CD14-positive monocyte (primary cell): ENCODE results near the gene NFATC1. TPM values are rescaled to one million over a fixed set of nuclear protein-coding genes. Genes with fewer than 3 reads are reported as not detected.

Source experiments
- DNase-seq, 3 donors: peaks; one replicate each; pipeline ENCODE4 v3.0.0-alpha.2; 2011 to 2022
- H2AFZ ChIP-seq: 2 replicates; pipeline ENCODE4 v1.6.0; 2012; ENCODE audit warnings: mild to moderate bottlenecking, low read depth, low read length, inconsistent platforms; ENCODE audit not compliant: insufficient read depth, poor library complexity, severe bottlenecking
- H3K27ac ChIP-seq, 2 donors: 1 replicate in 1 of 2; 2 replicates in 1 of 2; pipeline ENCODE4 v1.5.1; 2012 to 2013; ENCODE audit warnings: low read length in 2 of 2, control low read depth in 1 of 2, inconsistent platforms in 1 of 2, low read depth in 1 of 2, mild to moderate bottlenecking in 1 of 2
- H3K27me3 ChIP-seq, 2 donors: one replicate each; pipeline versions ENCODE4 v1.6.0 to v1.6.1; 2011 to 2013; ENCODE audit warnings: low read length in 2 of 2; ENCODE audit not compliant: control insufficient read depth in 2 of 2, insufficient read depth in 2 of 2
- H3K36me3 ChIP-seq, 2 donors: replicated peaks in 1 of 2; 1 replicate in 1 of 2; 2 replicates in 1 of 2; pipeline versions ENCODE4 v1.5.1 to v1.6.1; 2012 to 2013; ENCODE audit warnings: low read length in 2 of 2, control low read depth in 1 of 2, inconsistent platforms in 1 of 2, mild to moderate bottlenecking in 1 of 2; ENCODE audit not compliant: insufficient read depth in 2 of 2, control insufficient read depth in 1 of 2
- H3K4me1 ChIP-seq, 2 donors: 1 replicate in 1 of 2; 2 replicates in 1 of 2; pipeline versions ENCODE4 v1.5.1 to v1.6.1; 2012 to 2013; ENCODE audit warnings: low read length in 2 of 2, control low read depth in 1 of 2, inconsistent platforms in 1 of 2, mild to moderate bottlenecking in 1 of 2, moderate library complexity in 1 of 2; ENCODE audit not compliant: insufficient read depth in 2 of 2, control insufficient read depth in 1 of 2
- H3K4me2 ChIP-seq: replicated peaks from 2 replicates; pipeline ENCODE3; 2012; ENCODE audit warnings: low read length, moderate library complexity, mild to moderate bottlenecking; ENCODE audit not compliant: poor library complexity, severe bottlenecking; ENCODE audit errors: extremely low read depth
- H3K4me3 ChIP-seq, 3 experiments: fragments of 200-600 bp in 1 of 3; sonication (generic) in 1 of 3; replicated peaks in 1 of 3; 1 replicate in 2 of 3; 2 replicates in 1 of 3; pipeline ENCODE4 v1.5.1; 2011 to 2013; ENCODE audit warnings: low read length in 3 of 3, mild to moderate bottlenecking in 3 of 3, control low read depth in 2 of 3, low read depth in 2 of 3, inconsistent platforms in 1 of 3, moderate library complexity in 1 of 3
- H3K79me2 ChIP-seq: 2 replicates; pipeline ENCODE4 v1.6.0; 2012; ENCODE audit warnings: mild to moderate bottlenecking, control low read depth, inconsistent platforms, low read length, moderate library complexity; ENCODE audit not compliant: insufficient read depth
- H3K9ac ChIP-seq: 2 replicates; pipeline ENCODE4 v1.6.0; 2017; ENCODE audit warnings: low read length, mild to moderate bottlenecking; ENCODE audit not compliant: insufficient read depth, poor library complexity, severe bottlenecking
- H3K9me3 ChIP-seq, 2 donors: replicated peaks in 1 of 2; 1 replicate in 1 of 2; 2 replicates in 1 of 2; pipeline versions ENCODE4 v1.5.1 to v1.6.1; 2012 to 2013; ENCODE audit warnings: low read length in 2 of 2, control low read depth in 1 of 2; ENCODE audit not compliant: control insufficient read depth in 1 of 2, insufficient read depth in 1 of 2
- H4K20me1 ChIP-seq: 2 replicates; pipeline ENCODE4 v1.6.0; 2012; ENCODE audit warnings: mild to moderate bottlenecking, low read length, control low read depth, moderate library complexity; ENCODE audit not compliant: insufficient read depth
- H3K27ac Mint-ChIP-seq, 7 donors: one replicate each; pipeline ENCODE4 v1.8.0; 2020; ENCODE audit warnings: mild to moderate bottlenecking in 7 of 7, mixed read lengths in 7 of 7, moderate library complexity in 6 of 7, inconsistent platforms in 2 of 7
- H3K27me3 Mint-ChIP-seq, 3 donors: one replicate each; pipeline ENCODE4 v1.8.0; 2021 to 2022; ENCODE audit warnings: low read depth in 3 of 3, mild to moderate bottlenecking in 3 of 3, mixed read lengths in 3 of 3, moderate library complexity in 3 of 3, inconsistent platforms in 1 of 3
- H3K36me3 Mint-ChIP-seq, 2 donors: one replicate each; pipeline ENCODE4 v1.8.0; 2020; ENCODE audit warnings: mixed read lengths in 2 of 2, inconsistent platforms in 1 of 2, mild to moderate bottlenecking in 1 of 2
- H3K4me1 Mint-ChIP-seq: one replicate; pipeline ENCODE4 v1.8.0; 2020; ENCODE audit warnings: mild to moderate bottlenecking, mixed read lengths
- H3K4me3 Mint-ChIP-seq, 2 donors: one replicate each; pipeline ENCODE4 v1.8.0; 2020; ENCODE audit warnings: mild to moderate bottlenecking in 2 of 2, mixed read lengths in 2 of 2, moderate library complexity in 1 of 2
- H3K9me3 Mint-ChIP-seq, 7 donors: one replicate each; pipeline ENCODE4 v1.8.0; 2020 to 2022; ENCODE audit warnings: mixed read lengths in 7 of 7, mild to moderate bottlenecking in 6 of 7, moderate library complexity in 6 of 7, inconsistent platforms in 2 of 7
- WGBS: methylation state at CpG from one replicate; pipeline ENCODE4 v1.1.5; 2013; ENCODE audit warnings: missing lambda C conversion rate; ENCODE audit not compliant: insufficient coverage; 5-methylcytosine and 5-hydroxymethylcytosine counted together
- intact Hi-C, 2 donors: fragments of 100-400 bp; cut with micrococcal nuclease; formaldehyde crosslinking; loops; one replicate each; pipeline versions ENCODE4 v1.15.0 to v1.15.1; 2023
- polyA plus RNA-seq, 3 donors: library from polyadenylated mRNA; depleted of rRNA in 1 of 3; unstranded in 2 of 3; stranded (reverse) in 1 of 3; fragments of 300-500 nt in 2 of 3; fragments of >200 nt in 1 of 3; fragmentation: Illumina TruSeq in 2 of 3; gene quantifications; 1 replicate in 2 of 3; 2 replicates in 1 of 3; pipeline ENCODE4 v1.2.3, GENCODE V29; 2012 to 2021
- TF ChIP-seq, protein P1 (sequence below): fragments of 200-600 bp; IDR thresholded peaks from one replicate; pipeline ENCODE4 v1.8.0; 2022; ENCODE audit warnings: antibody characterized with exemption, mild to moderate bottlenecking

The NFATC1 gene
- polyA plus RNA-seq, 3 donors, result 7.8 to 10.7 (median 8.3) TPM

DNA sequence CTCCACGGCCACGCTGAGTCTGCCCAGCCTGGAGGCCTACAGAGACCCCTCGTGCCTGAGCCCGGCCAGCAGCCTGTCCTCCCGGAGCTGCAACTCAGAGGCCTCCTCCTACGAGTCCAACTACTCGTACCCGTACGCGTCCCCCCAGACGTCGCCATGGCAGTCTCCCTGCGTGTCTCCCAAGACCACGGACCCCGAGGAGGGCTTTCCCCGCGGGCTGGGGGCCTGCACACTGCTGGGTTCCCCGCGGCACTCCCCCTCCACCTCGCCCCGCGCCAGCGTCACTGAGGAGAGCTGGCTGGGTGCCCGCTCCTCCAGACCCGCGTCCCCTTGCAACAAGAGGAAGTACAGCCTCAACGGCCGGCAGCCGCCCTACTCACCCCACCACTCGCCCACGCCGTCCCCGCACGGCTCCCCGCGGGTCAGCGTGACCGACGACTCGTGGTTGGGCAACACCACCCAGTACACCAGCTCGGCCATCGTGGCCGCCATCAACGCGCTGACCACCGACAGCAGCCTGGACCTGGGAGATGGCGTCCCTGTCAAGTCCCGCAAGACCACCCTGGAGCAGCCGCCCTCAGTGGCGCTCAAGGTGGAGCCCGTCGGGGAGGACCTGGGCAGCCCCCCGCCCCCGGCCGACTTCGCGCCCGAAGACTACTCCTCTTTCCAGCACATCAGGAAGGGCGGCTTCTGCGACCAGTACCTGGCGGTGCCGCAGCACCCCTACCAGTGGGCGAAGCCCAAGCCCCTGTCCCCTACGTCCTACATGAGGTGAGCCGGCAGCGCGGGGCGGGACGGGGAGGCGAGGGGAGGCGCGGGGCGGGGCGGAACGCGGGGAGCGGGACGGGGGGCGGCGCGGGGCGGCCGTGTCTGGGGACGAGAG is 15.2 kb downstream of the NFATC1 start:
- intact Hi-C loops, result loop anchor here in 1 of 2 donors (10.0 kb wide), 1 partner anchor 346 kb away; the partner anchor contains the start of gene ATP9B
- Histone ChIP-seq H3K79me2 (peaks cover 14% of the 10 kb centered on the region), H3K4me3 (no peak overlapping the region), H3K27me3 (no peaks in the 10 kb centered on the region), H3K9me3 (peaks cover 0 to 5% of the 10 kb centered on the region in 2 donors), H3K36me3 (peaks cover 34 to 48% of the 10 kb centered on the region in 2 donors), H2AFZ (no peak overlapping the region), H3K4me1 (peaks cover 10 to 11% of the 10 kb centered on the region in 2 donors), H3K27ac (no peak overlapping the region), H3K9ac (no peak overlapping the region), H4K20me1 (peaks cover 64% of the 10 kb centered on the region), H3K4me2 (no peak overlapping the region)
- Mint-ChIP-seq H3K36me3 (peaks cover 45 to 53% of the 10 kb centered on the region in 2 donors), H3K27me3 (no peaks in the 10 kb centered on the region), H3K4me3 (no peak overlapping the region), H3K9me3 (peaks cover 0 to 9% (median 5%) of the 10 kb centered on the region in 7 donors), H3K27ac (no peak overlapping the region), H3K4me1 (peaks cover 9% of the 10 kb centered on the region)
- TF ChIP-seq, protein P1, sequence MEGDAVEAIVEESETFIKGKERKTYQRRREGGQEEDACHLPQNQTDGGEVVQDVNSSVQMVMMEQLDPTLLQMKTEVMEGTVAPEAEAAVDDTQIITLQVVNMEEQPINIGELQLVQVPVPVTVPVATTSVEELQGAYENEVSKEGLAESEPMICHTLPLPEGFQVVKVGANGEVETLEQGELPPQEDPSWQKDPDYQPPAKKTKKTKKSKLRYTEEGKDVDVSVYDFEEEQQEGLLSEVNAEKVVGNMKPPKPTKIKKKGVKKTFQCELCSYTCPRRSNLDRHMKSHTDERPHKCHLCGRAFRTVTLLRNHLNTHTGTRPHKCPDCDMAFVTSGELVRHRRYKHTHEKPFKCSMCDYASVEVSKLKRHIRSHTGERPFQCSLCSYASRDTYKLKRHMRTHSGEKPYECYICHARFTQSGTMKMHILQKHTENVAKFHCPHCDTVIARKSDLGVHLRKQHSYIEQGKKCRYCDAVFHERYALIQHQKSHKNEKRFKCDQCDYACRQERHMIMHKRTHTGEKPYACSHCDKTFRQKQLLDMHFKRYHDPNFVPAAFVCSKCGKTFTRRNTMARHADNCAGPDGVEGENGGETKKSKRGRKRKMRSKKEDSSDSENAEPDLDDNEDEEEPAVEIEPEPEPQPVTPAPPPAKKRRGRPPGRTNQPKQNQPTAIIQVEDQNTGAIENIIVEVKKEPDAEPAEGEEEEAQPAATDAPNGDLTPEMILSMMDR, result no peak
- WGBS, result 93% methylated on average over 75 of the region's 84 CpGs
- no peak for DNase-seq

DNA sequence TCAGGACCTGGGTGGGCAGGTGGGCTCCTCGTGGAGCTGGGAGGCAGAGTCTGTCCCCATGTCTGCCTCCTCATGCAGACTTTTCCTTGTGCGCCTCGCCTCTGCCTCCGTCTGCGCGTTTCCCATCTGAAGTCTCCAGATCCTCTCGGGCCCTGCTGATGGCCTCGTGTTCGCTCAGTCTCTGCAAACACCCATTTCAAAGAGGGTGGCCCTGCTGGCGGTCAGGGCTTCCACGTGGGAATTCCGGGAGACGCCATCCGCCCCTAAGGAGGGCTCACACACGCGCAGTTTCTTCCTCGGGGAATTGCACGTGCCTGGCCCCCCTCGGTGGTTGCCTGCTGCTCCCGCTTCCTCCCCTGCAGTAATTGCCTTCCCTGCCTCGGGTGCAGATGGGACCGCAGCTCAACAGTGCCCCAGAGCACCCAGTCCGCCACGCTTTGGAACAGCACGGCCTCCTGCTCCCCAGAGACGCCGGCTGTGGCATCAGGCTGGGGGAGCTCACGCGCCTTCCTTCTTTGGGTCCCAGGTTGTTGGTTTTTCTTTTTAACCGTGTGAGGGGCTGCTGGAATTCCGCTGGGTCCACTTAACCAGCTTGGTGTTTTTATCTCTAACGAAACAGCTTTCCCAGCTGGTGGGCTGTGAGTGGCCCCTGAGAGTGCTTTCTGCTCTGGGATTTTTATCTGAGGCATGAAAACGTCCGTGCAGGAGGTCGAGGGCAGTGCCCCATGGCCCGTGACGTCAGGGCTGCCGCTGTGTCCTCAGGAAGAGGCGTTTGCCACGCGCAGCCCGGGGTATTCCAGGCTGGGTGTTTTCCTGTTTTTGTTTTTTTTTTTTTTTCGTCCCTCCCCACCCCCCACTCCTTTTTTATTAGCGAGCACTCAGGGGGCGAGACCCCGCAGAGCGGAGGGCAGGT is 16.1 kb downstream of the NFATC1 start:
- peaks cover 17% of the 10 kb centered on the region for H3K79me2 ChIP-seq
- H3K4me2 ChIP-seq, result no peak overlapping the region
- H3K27ac ChIP-seq, result no peak overlapping the region
- intact Hi-C loops, result loop anchor here in 1 of 2 donors (10.0 kb wide), 1 partner anchor 347 kb away; the partner anchor contains the start of gene ATP9B
- H3K4me1 Mint-ChIP-seq, result peaks cover 3% of the 10 kb centered on the region
- no peaks in the 10 kb centered on the region for H3K27me3 Mint-ChIP-seq
- no peak overlapping the region for H3K4me3 Mint-ChIP-seq
- no peak for DNase-seq
- H2AFZ ChIP-seq, result no peak overlapping the region
- no peak overlapping the region for H3K9ac ChIP-seq
- no peak overlapping the region for H3K4me3 ChIP-seq
- H3K9me3 ChIP-seq, result peaks cover 0 to 5% of the 10 kb centered on the region in 2 donors
- no peak overlapping the region for H3K27ac Mint-ChIP-seq
- H3K36me3 ChIP-seq, result peaks cover 34 to 48% of the 10 kb centered on the region in 2 donors
- peaks cover 69% of the 10 kb centered on the region for H4K20me1 ChIP-seq
- H3K4me1 ChIP-seq, result peaks cover under 1 to 2% of the 10 kb centered on the region in 2 donors
- H3K9me3 Mint-ChIP-seq, result peaks cover 0 to 9% (median 5%) of the 10 kb centered on the region in 7 donors
- WGBS, result 93% methylated on average over 32 of the region's 47 CpGs
- TF ChIP-seq, protein P1, result no peak
- H3K36me3 Mint-ChIP-seq, result peaks cover 44 to 48% of the 10 kb centered on the region in 2 donors
- no peaks in the 10 kb centered on the region for H3K27me3 ChIP-seq
